ENCODE data around the gene AUNIP. TPM values are rescaled to one million over a fixed set of nuclear protein-coding genes. Genes with fewer than 3 reads are reported as not detected.

AUNIP gene
- total RNA-seq, 1 experiment from 2014 or later: 9.4 TPM

DNA sequence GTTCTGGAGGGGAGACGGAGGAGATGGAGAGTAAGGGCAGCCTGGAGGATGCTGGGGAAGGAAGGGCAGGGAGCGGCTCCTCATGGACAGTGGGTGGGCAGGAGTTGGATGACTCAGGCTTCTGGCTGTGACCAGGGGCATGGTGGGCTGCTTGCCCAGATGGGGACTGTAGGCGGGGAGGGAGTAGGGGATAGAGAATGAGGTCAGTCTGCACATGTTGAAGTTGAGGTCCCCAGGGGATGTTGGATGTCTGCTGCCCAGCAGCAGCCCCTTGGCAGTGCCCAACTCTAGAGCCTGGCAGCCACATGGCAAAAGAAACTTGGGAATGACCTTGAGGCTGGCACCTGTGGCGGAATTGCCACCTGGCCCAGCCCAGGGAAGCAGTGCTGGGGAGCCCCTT is 52.8 kb downstream of the AUNIP start:
- TF ChIP-seq, protein P1, sequence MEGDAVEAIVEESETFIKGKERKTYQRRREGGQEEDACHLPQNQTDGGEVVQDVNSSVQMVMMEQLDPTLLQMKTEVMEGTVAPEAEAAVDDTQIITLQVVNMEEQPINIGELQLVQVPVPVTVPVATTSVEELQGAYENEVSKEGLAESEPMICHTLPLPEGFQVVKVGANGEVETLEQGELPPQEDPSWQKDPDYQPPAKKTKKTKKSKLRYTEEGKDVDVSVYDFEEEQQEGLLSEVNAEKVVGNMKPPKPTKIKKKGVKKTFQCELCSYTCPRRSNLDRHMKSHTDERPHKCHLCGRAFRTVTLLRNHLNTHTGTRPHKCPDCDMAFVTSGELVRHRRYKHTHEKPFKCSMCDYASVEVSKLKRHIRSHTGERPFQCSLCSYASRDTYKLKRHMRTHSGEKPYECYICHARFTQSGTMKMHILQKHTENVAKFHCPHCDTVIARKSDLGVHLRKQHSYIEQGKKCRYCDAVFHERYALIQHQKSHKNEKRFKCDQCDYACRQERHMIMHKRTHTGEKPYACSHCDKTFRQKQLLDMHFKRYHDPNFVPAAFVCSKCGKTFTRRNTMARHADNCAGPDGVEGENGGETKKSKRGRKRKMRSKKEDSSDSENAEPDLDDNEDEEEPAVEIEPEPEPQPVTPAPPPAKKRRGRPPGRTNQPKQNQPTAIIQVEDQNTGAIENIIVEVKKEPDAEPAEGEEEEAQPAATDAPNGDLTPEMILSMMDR (IDR thresholded peaks at IDR 0.05; ENCODE audit: unreplicated experiment): no peak
- Mint-ChIP-seq H3K9me3 (ENCODE audit: unreplicated experiment) (no peaks in the 10 kb centered on the region), H3K27ac (ENCODE audit: low read depth, unreplicated experiment) (no peak overlapping the region), H3K27me3 (ENCODE audit: insufficient read depth, unreplicated experiment) (no peaks in the 10 kb centered on the region), H3K4me3 (ENCODE audit: unreplicated experiment) (no peak overlapping the region), H3K36me3 (ENCODE audit: insufficient read depth, unreplicated experiment) (no peaks in the 10 kb centered on the region), H3K4me1 (ENCODE audit: insufficient read depth, unreplicated experiment) (peaks cover 8% of the 10 kb centered on the region)
- intact Hi-C loops (cut with micrococcal nuclease): no loop called here
- ChIA-PET CTCF (interaction anchor here (0.6 to 1.1 kb wide), 2 partner anchors 198 to 1171 kb away, joined by 3 read pairs; no protein-coding TSS in a partner anchor), POLR2A (interaction anchor here (1.0 kb wide), 1 partner anchor 12 kb away, joined by 4 read pairs; no protein-coding TSS in a partner anchor)
- no TSS peak for BruUV-seq (replicated peaks)
- no peak for DNase-seq (ENCODE audit: unreplicated experiment)

DNA sequence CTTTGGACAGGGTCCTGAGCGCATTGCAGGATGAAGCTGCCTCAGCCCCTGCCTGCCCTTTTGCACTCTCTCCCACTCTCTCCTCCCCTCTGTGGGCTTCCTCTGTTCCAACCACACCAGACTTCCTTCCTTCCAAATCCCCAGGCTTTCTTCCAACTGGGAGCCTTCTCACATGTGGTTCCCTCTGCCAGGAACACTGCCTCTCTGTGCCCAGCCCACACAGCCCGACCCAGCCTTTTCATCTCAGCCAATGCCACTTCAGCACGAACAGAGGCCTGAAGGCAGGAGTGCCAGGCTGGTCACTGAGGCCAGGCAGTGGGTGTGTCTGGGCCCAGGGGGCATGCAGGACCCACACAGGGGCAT is 53.4 kb downstream of the AUNIP start:
- Mint-ChIP-seq H3K36me3 (ENCODE audit: insufficient read depth, unreplicated experiment) (no peaks in the 10 kb centered on the region), H3K27ac (ENCODE audit: low read depth, unreplicated experiment) (peak overlapping the region; percentile 73), H3K9me3 (ENCODE audit: unreplicated experiment) (no peaks in the 10 kb centered on the region), H3K4me3 (ENCODE audit: unreplicated experiment) (no peak overlapping the region), H3K4me1 (ENCODE audit: insufficient read depth, unreplicated experiment) (peaks cover 10% of the 10 kb centered on the region), H3K27me3 (ENCODE audit: insufficient read depth, unreplicated experiment) (no peaks in the 10 kb centered on the region)
- CTCF ChIA-PET: interaction anchor here (0.6 kb wide), 1 partner anchor 1170 kb away, joined by 3 read pairs; no protein-coding TSS in a partner anchor
- intact Hi-C loops (cut with micrococcal nuclease): no loop called here
- no peak for DNase-seq (ENCODE audit: unreplicated experiment)
- no TSS peak for BruUV-seq (replicated peaks)
- TF ChIP-seq, protein P1 (IDR thresholded peaks at IDR 0.05; ENCODE audit: unreplicated experiment): no peak
- POLR2A ChIA-PET: interaction anchor here (1.0 kb wide), 1 partner anchor 13 kb away, joined by 4 read pairs; no protein-coding TSS in a partner anchor

DNA sequence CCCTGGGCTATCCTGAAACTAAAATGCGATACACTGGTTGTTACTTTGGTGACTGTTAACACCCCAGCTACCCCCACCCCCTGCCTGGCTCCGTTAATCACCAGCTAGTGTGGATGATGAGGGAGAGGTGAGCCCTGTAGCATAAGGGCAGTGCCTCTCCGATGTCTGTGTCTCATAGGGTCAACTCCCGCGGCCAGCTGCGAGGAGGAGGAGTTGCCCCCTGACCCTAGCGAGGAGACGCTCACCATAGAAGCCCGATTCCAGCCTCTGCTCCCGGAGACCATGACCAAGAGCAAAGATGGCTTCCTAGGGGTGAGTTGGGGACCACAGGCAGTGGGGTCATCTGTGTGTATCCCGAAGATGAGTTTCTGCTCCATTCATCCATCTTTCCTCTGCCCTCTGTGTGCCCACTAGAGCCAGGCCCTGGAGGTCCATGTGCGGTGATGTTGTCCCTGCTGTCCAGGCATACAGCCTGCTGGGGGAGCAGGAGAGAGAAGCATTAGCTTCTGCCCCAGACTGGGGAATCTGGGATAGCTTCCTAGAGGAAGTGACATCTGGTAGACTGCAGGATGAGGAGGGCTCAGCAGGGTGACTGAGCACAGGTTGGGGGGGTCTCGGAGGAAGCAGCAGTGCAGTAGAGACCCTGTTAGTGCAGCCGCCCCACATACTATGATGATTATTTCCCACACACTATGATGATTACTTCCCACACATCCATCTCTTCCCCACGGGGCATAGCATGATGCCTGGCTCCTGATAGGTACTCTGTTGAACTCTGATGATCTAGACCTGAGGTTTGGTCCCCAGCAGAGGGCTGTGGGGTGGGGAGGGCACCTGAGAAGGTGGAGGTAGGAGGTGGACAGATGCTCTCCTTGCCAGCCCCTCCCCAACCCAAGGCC is 54.0 kb downstream of the AUNIP start:
- POLR2A ChIA-PET: interaction anchor here (0.5 to 1.0 kb wide), 4 partner anchors 13 to 1400 kb away, joined by 3 to 4 read pairs (median 4); partner anchors contain the start of gene MTFR1L

More for the DNA sequence above, 54.0 kb downstream of the AUNIP start:
- Mint-ChIP-seq H3K4me1 (ENCODE audit: insufficient read depth, unreplicated experiment) (peaks cover 16% of the 10 kb centered on the region), H3K36me3 (ENCODE audit: insufficient read depth, unreplicated experiment) (no peaks in the 10 kb centered on the region), H3K4me3 (ENCODE audit: unreplicated experiment) (no peak overlapping the region), H3K27me3 (ENCODE audit: insufficient read depth, unreplicated experiment) (no peaks in the 10 kb centered on the region), H3K27ac (ENCODE audit: low read depth, unreplicated experiment) (peak overlapping the region; percentile 73), H3K9me3 (ENCODE audit: unreplicated experiment) (no peaks in the 10 kb centered on the region)
- intact Hi-C loops (cut with micrococcal nuclease): no loop called here
- CTCF ChIA-PET: interaction anchor here (0.6 kb wide), 1 partner anchor 1169 kb away, joined by 3 read pairs; no protein-coding TSS in a partner anchor
- TF ChIP-seq, protein P1 (IDR thresholded peaks at IDR 0.05; ENCODE audit: unreplicated experiment): no peak
- BruUV-seq (replicated peaks): no TSS peak
- DNase-seq (ENCODE audit: unreplicated experiment): no peak
